ENCODE results near the gene HS3ST5.
"Not testable (repeated sequence)": the region's sequence is repeated elsewhere in the genome, so short reads cannot be mapped to it uniquely, and the experiment has no call there.

HS3ST5 gene

DNA sequence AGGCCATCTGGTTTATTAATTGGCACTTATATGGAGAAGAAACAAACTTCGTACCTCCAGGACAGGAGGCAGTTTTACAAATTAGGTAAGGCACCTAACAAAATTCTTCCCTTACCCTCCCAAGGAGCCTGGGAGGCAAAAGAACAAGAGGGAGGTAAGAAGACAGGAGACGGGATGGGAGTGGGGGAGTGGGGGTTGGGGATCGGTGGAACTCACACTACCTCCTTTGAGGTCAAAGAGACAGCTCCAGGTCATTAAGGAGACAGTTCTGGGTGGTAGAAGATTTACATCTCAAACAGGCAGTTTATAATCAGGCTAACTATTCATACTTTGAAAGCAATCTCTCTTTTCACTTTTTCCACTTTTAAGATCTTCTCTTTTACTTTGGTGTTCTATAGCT is 259.6 kb downstream of the HS3ST5 start:
- DNase-seq (ENCODE audit: insufficient read length, low spot score) (no peak), FAIRE-seq (no peak)
- TF ChIP-seq POLR2A (IDR thresholded peaks at IDR 0.05; ENCODE audit: low read depth, low read length) = no peak

DNA sequence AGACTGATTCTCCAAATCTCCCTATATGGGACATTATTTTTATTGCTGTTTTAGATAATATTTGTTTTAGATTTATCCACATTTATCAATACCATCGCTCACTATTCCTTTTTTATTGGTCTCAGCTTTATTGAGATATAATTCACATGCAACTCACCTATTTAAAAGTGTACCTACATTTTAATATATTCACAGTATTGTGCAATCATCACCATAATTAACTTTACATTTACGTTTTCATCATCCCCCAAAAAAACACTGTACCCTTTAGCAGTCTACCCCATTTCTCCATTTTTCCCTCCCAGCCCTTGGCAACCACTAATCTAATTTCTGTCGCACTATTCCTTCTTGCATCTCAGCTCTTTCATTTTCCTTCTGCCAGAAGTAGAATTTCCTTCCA is 261.1 kb downstream of the HS3ST5 start:
- FAIRE-seq (no peak), DNase-seq (ENCODE audit: insufficient read length, low spot score) (no peak)
- TF ChIP-seq POLR2A (IDR thresholded peaks at IDR 0.05; ENCODE audit: low read depth, low read length) = no peak

- no peak for TF ChIP-seq POLR2A (IDR thresholded peaks at IDR 0.05; ENCODE audit: low read depth, low read length)
- FAIRE-seq (no peak), DNase-seq (ENCODE audit: insufficient read length, low spot score) (no peak)
Measured at GRCh38 chr6:114080891-114081510, 261.8 kb downstream of the HS3ST5 start.

GRCh38 chr6:114080410-114080809 is 262.4 kb downstream of the HS3ST5 start:
- not testable (repeated sequence) for FAIRE-seq; DNase-seq (ENCODE audit: insufficient read length, low spot score)

DNA sequence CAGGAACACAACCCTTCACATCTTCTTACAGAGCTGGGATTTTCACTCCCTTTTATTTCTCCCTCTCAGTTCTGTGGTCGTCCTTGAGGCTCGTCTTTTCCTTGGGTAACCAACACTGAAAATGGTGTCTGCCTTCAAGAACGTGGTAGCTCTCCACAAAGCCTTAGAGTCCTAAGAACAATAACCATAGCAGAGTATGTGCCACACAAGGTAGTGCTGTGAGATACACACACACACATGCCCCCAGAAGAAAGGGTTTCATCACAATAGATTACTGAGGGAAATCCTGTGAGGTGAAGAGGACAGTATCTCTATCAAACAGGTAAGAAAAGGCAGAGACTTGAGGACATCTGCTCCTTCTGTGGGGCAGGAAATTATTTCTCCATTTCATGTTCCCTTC is 267.0 kb downstream of the HS3ST5 start:
- FAIRE-seq = no peak
- no peak for DNase-seq (ENCODE audit: insufficient read length, low spot score)

GRCh38 chr6:114075300-114075699 is 267.5 kb downstream of the HS3ST5 start:
- FAIRE-seq (no peak), DNase-seq (ENCODE audit: insufficient read length, low spot score) (no peak)

More for the DNA sequence above, 267.0 kb downstream of the HS3ST5 start:
- TF ChIP-seq POLR2A (IDR thresholded peaks at IDR 0.05; ENCODE audit: low read depth, low read length) = no peak

GRCh38 chr6:114068771-114069170 is 274.1 kb downstream of the HS3ST5 start:
- no peak for DNase-seq (ENCODE audit: insufficient read length, low spot score)
- no peak for TF ChIP-seq POLR2A (IDR thresholded peaks at IDR 0.05; ENCODE audit: low read depth, low read length)
- no peak for FAIRE-seq

More at GRCh38 chr6:114075300-114075699, 267.5 kb downstream of the HS3ST5 start:
- no peak for TF ChIP-seq POLR2A (IDR thresholded peaks at IDR 0.05; ENCODE audit: low read depth, low read length)

DNA sequence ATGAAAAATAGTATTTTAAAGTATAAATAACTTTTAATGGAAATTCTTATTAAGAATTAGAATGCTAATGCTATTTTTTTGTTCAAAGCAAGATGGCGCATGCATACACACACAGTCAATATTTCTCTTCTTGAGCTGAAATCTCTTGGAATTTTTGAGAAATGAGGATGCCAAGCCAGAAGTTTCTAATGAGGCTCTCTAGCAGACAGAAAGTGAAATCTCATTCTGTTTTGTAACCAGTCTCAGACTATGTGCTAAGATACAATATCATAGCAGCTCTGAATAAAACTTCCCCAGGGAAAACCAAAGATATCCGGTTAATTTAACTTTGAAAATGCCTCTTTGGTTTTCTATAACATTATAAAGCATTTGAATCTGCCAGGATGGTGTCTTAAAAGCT is 274.7 kb downstream of the HS3ST5 start:
- no peak for TF ChIP-seq POLR2A (IDR thresholded peaks at IDR 0.05; ENCODE audit: low read depth, low read length)
- no peak for FAIRE-seq
- no peak for DNase-seq (ENCODE audit: insufficient read length, low spot score)

- DNase-seq (ENCODE audit: insufficient read length, low spot score) = no peak
- no peak for TF ChIP-seq POLR2A (IDR thresholded peaks at IDR 0.05; ENCODE audit: low read depth, low read length)
- no peak for FAIRE-seq
Measured at GRCh38 chr6:114064862-114065261, 278.0 kb downstream of the HS3ST5 start.

- FAIRE-seq (no peak), DNase-seq (ENCODE audit: insufficient read length, low spot score) (no peak)
- no peak for TF ChIP-seq POLR2A (IDR thresholded peaks at IDR 0.05; ENCODE audit: low read depth, low read length)
Measured at GRCh38 chr6:114063956-114064355, 278.9 kb downstream of the HS3ST5 start.

- FAIRE-seq (no peak), DNase-seq (ENCODE audit: insufficient read length, low spot score) (no peak)
- no peak for TF ChIP-seq POLR2A (IDR thresholded peaks at IDR 0.05; ENCODE audit: low read depth, low read length)
Measured at GRCh38 chr6:114062199-114062598, 280.6 kb downstream of the HS3ST5 start.

DNA sequence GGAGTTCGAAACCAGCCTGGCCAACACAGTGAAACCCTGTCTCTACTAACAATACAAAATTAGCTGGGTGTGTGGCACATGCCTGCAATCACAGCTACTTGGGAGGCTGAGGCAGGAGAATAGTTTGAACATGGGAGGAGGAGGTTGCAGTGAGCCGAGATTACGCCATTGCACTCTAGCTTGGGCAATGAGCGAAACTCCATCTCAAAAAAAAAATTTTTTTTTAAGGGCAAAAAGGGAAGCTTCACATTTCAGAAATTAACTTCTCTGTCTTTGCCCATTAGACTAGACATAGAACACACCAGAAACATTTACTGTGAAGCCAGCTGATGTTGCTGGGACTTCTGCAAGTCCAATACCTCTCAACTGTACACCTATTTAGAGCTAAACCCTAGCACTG is 281.1 kb downstream of the HS3ST5 start:
- no peak for TF ChIP-seq POLR2A (IDR thresholded peaks at IDR 0.05; ENCODE audit: low read depth, low read length)
- DNase-seq (ENCODE audit: insufficient read length, low spot score) = no peak
- FAIRE-seq = no peak

DNA sequence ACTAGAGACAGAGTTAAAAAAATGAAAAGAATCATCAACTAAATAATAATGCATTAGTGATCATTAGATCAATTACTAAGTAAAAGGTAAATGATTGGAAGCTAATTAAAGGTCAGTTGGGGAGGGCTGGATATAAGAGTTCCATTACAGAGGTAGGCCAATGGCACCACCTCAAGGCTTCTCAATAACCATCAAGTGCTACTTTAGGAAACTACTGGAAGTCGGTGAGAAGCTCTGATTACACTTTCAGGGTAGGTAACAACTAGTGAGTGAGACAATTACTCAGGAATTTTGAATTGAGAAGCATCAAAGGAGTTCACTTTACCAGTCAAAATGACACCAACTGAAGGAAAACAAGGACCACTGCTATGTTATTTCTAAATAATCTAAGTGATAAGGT is 281.7 kb downstream of the HS3ST5 start:
- FAIRE-seq = no peak
- TF ChIP-seq POLR2A (IDR thresholded peaks at IDR 0.05; ENCODE audit: low read depth, low read length) = no peak

GRCh38 chr6:114058435-114058834 is 284.4 kb downstream of the HS3ST5 start:
- FAIRE-seq (no peak), DNase-seq (ENCODE audit: insufficient read length, low spot score) (no peak)
- no peak for TF ChIP-seq POLR2A (IDR thresholded peaks at IDR 0.05; ENCODE audit: low read depth, low read length)

More for the DNA sequence above, 281.7 kb downstream of the HS3ST5 start:
- DNase-seq (ENCODE audit: insufficient read length, low spot score) = no peak

GRCh38 chr6:114055763-114056162 is 287.1 kb downstream of the HS3ST5 start:
- FAIRE-seq = no peak
- DNase-seq (ENCODE audit: insufficient read length, low spot score) = no peak
- TF ChIP-seq POLR2A (IDR thresholded peaks at IDR 0.05; ENCODE audit: low read depth, low read length) = no peak

- FAIRE-seq = no peak
- TF ChIP-seq POLR2A (IDR thresholded peaks at IDR 0.05; ENCODE audit: low read depth, low read length) = no peak
- no peak for DNase-seq (ENCODE audit: insufficient read length, low spot score)
Measured at GRCh38 chr6:114055349-114055748, 287.5 kb downstream of the HS3ST5 start.
